Ascending aorta (tissue), 2 donors: ENCODE results near the gene TRAPPC6A. TPM values are rescaled to one million over a fixed set of nuclear protein-coding genes. Genes with fewer than 3 reads are reported as not detected.

ENCODE experiments used
- DNase-seq, 2 donors: peaks; one replicate each; pipeline ENCODE4 v3.0.0-alpha.2; 2019; ENCODE audit warnings: low spot score in 2 of 2
- H3K27ac ChIP-seq, 2 donors: fragments of 200-600 bp; sonication (generic); one replicate each; pipeline ENCODE4 v1.5.1; 2016 to 2017; ENCODE audit warnings: mild to moderate bottlenecking in 1 of 2
- H3K27me3 ChIP-seq: fragments of 200-600 bp; sonication (generic); one replicate; pipeline ENCODE4 v1.5.1; 2017
- H3K36me3 ChIP-seq, 2 donors: fragments of 200-600 bp; sonication (generic); one replicate each; pipeline ENCODE4 v1.5.1; 2016
- H3K4me1 ChIP-seq, 2 donors: fragments of 200-600 bp; sonication (generic); one replicate each; pipeline ENCODE4 v1.5.1; 2016 to 2017; ENCODE audit warnings: mild to moderate bottlenecking in 1 of 2
- H3K4me3 ChIP-seq, 2 donors: fragments of 200-600 bp; sonication (generic); one replicate each; pipeline ENCODE4 v1.5.1; 2016 to 2017; ENCODE audit warnings: mild to moderate bottlenecking in 1 of 2
- H3K9me3 ChIP-seq, 2 donors: fragments of 200-600 bp; sonication (generic); one replicate each; pipeline ENCODE4 v1.5.1; 2016
- intact Hi-C: fragments of 100-400 bp; cut with DNase I; formaldehyde crosslinking; loops from one replicate; pipeline ENCODE4 v1.15.1; 2023
- total RNA-seq: library from RNA; depleted of rRNA; stranded (reverse); fragments of >200 nt; gene quantifications from one replicate; pipeline ENCODE4 v1.1.0, GENCODE V29; 2016
- TF ChIP-seq, protein P1 (sequence below), 3 experiments: fragments of 200-600 bp in 2 of 3; fragments of 450-650 bp in 1 of 3; sonication (generic) in 2 of 3; IDR thresholded peaks; one replicate each; pipeline ENCODE4 v1.5.1; 2016 to 2019; ENCODE audit warnings: antibody characterized with exemption in 3 of 3, mild to moderate bottlenecking in 1 of 3, moderate library complexity in 1 of 3

The TRAPPC6A gene
- total RNA-seq, 1 donor from 2014 or later = 18.3 TPM

GRCh38 chr19:45138303-45138751 is 39.7 kb downstream of the TRAPPC6A start:
- no peaks in the 10 kb centered on the region for H3K9me3 ChIP-seq
- H3K4me3 ChIP-seq = no peak overlapping the region
- no peak for DNase-seq
- intact Hi-C loops = no loop called here
- no peak overlapping the region for H3K27ac ChIP-seq
- H3K27me3 ChIP-seq = no peaks in the 10 kb centered on the region
- peaks cover 21 to 28% of the 10 kb centered on the region in 2 donors for H3K36me3 ChIP-seq
- TF ChIP-seq, protein P1, sequence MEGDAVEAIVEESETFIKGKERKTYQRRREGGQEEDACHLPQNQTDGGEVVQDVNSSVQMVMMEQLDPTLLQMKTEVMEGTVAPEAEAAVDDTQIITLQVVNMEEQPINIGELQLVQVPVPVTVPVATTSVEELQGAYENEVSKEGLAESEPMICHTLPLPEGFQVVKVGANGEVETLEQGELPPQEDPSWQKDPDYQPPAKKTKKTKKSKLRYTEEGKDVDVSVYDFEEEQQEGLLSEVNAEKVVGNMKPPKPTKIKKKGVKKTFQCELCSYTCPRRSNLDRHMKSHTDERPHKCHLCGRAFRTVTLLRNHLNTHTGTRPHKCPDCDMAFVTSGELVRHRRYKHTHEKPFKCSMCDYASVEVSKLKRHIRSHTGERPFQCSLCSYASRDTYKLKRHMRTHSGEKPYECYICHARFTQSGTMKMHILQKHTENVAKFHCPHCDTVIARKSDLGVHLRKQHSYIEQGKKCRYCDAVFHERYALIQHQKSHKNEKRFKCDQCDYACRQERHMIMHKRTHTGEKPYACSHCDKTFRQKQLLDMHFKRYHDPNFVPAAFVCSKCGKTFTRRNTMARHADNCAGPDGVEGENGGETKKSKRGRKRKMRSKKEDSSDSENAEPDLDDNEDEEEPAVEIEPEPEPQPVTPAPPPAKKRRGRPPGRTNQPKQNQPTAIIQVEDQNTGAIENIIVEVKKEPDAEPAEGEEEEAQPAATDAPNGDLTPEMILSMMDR (IDR thresholded peaks at IDR 0.05) = no peak
- H3K4me1 ChIP-seq = no peaks in the 10 kb centered on the region

- Histone ChIP-seq H3K9me3 (no peaks in the 10 kb centered on the region), H3K4me3 (no peak overlapping the region), H3K27me3 (no peaks in the 10 kb centered on the region), H3K27ac (no peak overlapping the region), H3K4me1 (no peaks in the 10 kb centered on the region), H3K36me3 (peaks cover 13 to 17% of the 10 kb centered on the region in 2 donors)
- DNase-seq = no peak
- intact Hi-C loops = no loop called here
- TF ChIP-seq, protein P1 (IDR thresholded peaks at IDR 0.05) = no peak
Measured at GRCh38 chr19:45137179-45137761, 40.8 kb downstream of the TRAPPC6A start.

DNA sequence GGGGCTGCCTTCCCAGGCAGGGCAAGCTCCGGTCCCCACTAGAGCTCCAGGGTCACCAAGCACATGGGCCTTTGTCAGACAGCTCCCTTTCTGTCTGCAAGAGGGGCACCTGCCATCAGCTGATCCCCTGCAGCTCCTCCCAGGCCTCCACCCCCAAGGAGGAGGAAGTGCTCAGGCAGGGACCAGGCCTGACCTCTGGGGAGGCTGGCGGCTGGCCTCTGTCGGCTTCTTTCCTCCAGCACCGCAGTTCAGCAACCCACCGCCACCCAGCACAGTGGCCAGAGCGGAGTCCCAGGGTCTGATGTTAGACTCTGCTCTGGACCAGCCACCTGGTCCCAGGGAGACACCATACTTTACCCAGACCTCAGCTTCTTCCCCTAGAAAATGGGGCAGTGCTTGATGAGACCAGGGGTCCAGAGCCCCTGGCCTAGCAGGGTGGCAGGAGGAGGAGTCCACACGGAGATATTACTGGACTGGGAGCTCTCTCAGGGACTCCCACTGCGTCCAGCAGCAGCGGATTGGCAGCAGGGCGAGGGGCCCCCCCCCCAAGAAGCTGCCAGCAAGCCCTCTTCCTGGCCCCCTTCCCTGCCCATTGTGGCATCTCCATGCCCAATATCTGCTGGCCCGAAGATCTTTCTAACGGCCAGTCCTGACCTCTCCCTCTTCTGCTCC is 41.4 kb downstream of the TRAPPC6A start:
- intact Hi-C loops = no loop called here
- Histone ChIP-seq H3K4me1 (no peaks in the 10 kb centered on the region), H3K4me3 (no peak overlapping the region), H3K36me3 (peaks cover 8 to 11% of the 10 kb centered on the region in 2 donors), H3K27ac (no peak overlapping the region), H3K9me3 (no peaks in the 10 kb centered on the region), H3K27me3 (no peaks in the 10 kb centered on the region)
- no peak for DNase-seq
- TF ChIP-seq, protein P1 (IDR thresholded peaks at IDR 0.05) = no peak

DNA sequence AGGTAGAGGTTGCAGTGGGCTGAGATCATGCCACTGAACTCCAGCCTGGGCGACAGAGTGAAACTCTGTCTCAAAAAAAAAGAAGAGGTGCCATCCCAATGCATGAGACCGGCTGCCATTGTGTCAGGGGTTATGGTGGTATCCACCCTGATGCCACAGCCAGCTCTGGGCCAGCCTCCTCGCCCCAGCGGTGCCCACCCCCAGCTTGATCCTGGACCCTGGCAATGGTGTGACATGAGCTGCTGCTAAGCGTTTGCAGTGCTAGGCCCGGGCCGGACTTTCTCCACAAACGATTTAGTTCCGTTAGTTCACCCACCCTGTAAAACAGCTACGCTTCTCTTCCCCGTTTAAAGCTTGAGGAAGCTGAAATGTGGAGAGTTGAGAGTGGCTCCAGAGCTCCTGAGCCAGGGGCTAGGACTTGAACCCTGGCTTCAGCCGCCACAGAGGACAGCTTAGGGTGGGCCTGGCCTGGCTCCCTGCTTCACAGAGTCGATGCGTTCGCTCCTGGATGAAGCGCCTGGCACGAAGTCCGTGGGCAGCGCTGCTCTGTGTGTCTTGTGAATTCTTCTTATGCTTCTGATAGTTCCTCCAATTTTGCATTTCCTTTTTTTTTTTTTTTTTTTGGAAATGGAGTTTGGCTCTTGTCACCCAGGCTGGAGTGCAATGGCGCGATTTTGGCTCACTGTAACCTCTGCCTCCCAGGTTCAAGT is 42.7 kb downstream of the TRAPPC6A start:
- no peaks in the 10 kb centered on the region for H3K27me3 ChIP-seq
- H3K4me1 ChIP-seq = no peaks in the 10 kb centered on the region
- no peak overlapping the region for H3K27ac ChIP-seq
- no peaks in the 10 kb centered on the region for H3K9me3 ChIP-seq
- no peak overlapping the region for H3K4me3 ChIP-seq
- intact Hi-C loops = no loop called here
- no peak for DNase-seq
- TF ChIP-seq, protein P1 (IDR thresholded peaks at IDR 0.05) = no peak
- H3K36me3 ChIP-seq = no peaks in the 10 kb centered on the region

DNA sequence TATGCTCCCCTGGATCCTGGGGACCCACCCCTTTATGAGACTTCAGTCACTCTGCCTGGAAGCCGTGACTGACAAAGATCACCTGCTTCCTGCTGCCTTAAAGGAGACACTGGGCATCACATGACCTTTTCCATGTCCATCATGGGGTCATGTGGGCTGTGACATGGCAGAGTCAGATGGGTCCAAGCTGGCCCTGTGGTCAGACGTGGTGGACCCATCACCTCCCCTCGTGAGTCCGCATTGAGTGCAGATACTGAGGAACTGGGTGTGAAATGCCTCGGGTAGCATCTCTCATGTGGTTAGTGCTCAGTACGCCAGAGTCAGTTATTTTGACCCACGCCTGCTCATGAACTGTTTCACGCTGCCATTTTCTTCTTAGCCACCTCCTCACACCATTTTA is 44.4 kb downstream of the TRAPPC6A start:
- H3K27ac ChIP-seq = no peak overlapping the region
- TF ChIP-seq, protein P1 (IDR thresholded peaks at IDR 0.05) = no peak
- H3K27me3 ChIP-seq = no peaks in the 10 kb centered on the region
- no peak overlapping the region for H3K4me3 ChIP-seq
- no peaks in the 10 kb centered on the region for H3K4me1 ChIP-seq
- no peaks in the 10 kb centered on the region for H3K9me3 ChIP-seq
- intact Hi-C loops = no loop called here
- no peaks in the 10 kb centered on the region for H3K36me3 ChIP-seq
- DNase-seq = no peak
